Measurements from ENCODE around the gene EYS.

EYS gene

GRCh38 chr6:65707126-65707826, at the start of gene EYS:
Gene EYS, minus strand, starts transcription at chr6:65707226. Its CDS starts 211,816 bp downstream, at chr6:65495410.
- DNase-seq: no peak

DNA sequence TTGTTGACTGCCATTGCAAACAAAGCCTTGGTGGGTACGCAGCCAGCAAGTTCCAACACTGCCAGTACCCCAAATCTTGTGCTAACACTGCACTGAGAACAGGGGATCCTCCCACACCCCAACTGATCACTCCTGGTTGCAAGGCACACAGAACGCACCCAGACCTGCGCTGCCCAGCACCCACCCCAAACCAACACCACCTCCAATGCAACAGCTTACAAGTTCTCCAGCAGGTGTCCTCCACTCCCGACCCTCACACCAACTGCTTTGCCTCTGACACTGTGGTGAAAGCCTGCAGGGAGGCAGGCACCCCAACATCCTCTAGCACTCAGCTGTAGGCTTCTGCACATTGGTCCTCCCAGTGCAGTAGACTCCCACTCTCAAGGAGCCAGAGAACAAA, 39.3 kb upstream of the EYS start:
- DNase-seq: no peak

DNA sequence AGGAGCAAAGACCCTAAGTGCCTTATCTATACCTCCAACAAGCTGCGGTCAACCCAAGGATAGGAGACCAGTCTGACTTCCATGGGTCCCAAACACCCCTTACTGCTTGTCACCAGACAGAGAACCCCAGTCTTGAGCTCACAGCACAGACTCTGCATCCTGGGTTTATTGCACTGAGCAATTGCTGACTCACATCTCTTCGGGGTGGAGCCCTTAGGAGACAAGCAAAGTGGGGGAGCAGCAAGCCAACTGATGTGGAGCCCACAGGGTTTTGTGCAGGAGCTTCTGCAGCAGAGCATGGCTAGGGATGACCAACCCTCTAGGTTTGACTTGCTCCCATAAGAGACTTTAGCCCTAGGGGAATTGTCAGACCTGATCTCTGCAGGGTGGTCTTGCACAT, 38.6 kb upstream of the EYS start:
- DNase-seq: no peak

- no peak for DNase-seq
These were observed 22.0 kb upstream of the EYS start for GRCh38 chr6:65728879-65729479.

DNA sequence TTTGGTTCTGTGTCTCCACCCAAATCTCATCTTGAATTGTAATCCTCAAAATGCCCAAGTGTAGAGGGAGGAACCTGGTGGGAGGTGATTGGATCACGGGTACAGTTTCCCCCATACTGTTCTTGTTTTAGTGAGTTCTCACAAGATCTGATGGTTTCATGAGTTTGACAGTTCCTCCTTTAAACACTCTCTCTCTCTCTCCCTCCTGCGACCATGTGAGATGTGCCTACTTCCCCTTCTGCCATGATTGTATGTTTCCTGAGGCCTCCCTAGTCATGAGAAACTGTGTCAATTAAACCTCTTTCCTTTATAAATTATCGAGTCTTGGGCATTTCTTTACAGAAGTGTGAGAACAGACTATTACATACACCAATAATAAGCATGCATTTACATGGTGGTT, 12.1 kb upstream of the EYS start:
- DNase-seq: no peak

DNA sequence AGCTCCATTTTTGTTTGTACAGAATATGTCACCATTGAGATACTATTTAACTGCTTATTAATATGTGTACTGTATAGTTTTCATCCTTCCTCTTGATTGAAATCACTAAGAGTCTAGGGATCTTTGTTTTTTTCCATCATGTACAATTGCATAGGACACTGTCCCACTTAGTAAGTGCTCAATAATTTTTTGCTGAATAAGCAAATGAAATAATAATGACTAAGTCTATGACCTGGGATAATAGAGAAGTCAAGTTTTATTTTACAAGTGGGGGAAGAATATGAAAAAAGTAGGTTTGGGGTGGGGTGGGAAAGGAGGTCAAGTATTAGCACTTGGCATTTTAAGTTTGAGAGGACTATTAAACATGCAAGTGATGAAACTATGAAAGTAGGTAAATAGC, 4.5 kb upstream of the EYS start:
- DNase-seq: no peak

- DNase-seq: no peak
These were observed 2.2 kb upstream of the EYS start for GRCh38 chr6:65709099-65709830.

- DNase-seq: no peak
These were observed 1.1 kb upstream of the EYS start for GRCh38 chr6:65708162-65708561.

- no peak for DNase-seq
These were observed 590 bp downstream of the EYS start for GRCh38 chr6:65706436-65706835.

DNA sequence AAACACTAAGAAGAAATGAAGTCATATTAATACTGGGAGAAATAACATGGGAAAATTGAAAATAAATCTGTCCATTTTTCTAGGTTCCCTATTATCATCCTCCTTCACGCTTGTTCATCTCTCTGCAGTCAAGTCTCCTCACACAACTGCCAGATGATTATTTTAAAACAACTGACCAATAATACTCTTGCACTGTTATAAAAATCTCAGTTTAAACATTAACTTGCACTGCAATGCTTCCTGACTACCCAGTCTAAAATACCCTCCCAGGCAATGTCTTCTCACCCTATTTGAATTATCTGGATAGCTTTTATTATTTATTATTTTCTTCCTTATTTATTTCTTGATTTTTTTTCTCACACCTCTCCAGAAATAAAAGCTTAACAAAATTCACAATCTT, 5.7 kb downstream of the EYS start:
- DNase-seq: no peak

GRCh38 chr6:65700561-65700960, 6.5 kb downstream of the EYS start:
- no peak for DNase-seq

GRCh38 chr6:65692109-65692508, 14.9 kb downstream of the EYS start:
- no peak for DNase-seq

GRCh38 chr6:65680232-65680631, 26.8 kb downstream of the EYS start:
- DNase-seq: no peak

- no peak for DNase-seq
These were observed 35.1 kb downstream of the EYS start for GRCh38 chr6:65671922-65672321.

- DNase-seq: no peak
These were observed 38.9 kb downstream of the EYS start for GRCh38 chr6:65667916-65668656.

DNA sequence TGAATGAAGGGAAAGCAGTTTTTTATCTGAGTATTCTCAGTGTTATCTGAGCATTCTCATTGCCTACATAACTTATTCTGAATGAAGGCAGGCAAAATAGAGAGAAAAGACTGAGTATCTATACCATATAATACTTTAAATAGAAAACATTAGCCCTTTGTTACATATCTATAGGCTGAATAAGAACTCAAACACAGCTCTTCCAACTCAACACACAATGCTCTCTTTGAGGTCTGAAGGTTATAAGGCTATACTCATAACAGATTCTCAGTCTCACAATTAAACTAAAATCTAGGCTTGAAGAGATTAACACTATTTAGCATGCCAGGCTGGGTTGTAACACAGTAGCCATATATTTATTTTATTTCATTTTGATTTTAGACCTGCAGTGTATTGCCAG, 56.9 kb downstream of the EYS start:
- DNase-seq: no peak

- DNase-seq: no peak
These were observed 57.6 kb downstream of the EYS start for GRCh38 chr6:65649392-65649791.

GRCh38 chr6:65646544-65646943, 60.5 kb downstream of the EYS start:
- no peak for DNase-seq

DNA sequence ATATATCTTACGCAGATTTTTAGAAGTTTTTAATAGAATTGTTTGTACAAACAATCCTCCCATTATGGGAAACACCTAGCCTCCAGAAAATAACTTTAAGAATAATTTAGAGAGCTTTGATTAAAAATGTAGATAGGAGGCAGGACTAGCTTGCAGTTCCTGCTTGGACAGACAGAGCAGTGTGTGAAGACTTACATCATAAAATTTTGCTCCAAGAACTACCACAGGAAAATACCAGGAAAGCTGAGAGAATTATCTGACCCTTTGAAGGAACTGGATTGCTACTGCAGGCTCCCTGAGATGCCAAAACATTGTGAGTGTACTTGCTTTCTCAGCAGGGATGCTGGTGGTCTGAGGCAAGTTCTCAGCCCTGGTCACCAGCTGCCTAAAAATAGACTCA, 64.2 kb downstream of the EYS start:
- DNase-seq: no peak

- DNase-seq: no peak
These were observed 68.8 kb downstream of the EYS start for GRCh38 chr6:65638047-65638831.

DNA sequence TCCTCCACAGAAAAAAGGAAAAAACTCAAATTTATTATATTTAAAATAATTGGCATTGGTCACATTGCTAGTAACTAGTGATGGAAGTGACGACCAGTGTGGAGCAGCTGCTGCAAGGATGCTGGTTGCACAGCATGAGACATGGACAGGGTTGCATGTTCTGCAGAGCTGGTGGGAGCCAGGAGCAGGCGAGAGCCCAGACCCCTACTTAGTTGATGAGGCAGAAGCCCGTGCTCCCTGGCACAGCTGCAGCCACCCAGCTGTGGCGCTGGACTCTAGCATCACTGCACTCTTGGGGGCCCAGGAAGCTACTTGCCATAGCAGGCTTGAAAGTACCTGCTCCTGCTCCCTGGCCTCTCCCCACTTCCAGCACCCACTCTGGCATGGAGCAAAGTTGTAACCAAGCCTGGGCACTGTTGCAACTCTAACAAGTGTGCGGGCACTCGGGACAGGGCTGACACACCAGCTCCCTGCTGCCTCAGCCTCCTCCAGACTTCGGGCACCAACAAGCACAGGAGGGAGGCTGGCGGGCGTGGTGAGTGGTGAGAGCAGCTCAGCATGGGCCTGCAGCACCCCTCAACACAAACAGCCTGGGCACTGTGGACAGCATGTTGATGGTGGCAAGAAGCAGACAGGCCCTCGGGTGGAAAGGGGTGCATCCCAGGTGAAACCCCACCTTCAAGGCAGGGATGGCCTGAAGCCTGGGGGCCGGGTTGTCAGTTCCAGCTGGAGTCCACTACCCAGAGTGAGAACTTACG, 69.6 kb downstream of the EYS start:
- no peak for DNase-seq

GRCh38 chr6:65633501-65633900, 73.5 kb downstream of the EYS start:
- no peak for DNase-seq

All from stimulated activated CD4-positive, alpha-beta T cell treated with anti-CD3 and anti-CD28 coated beads, Interleukin-4, amount 100 ng/mL, for 1 hour (primary cell).